NB4 (cell line): Measurements from ENCODE around the gene SELENBP1.

ENCODE experiments used
- DNase-seq: peaks from one replicate; pipeline ENCODE4 v3.0.0; 2010; ENCODE audit warnings: low read depth
- H3K4me3 ChIP-seq: one replicate; pipeline ENCODE4 v1.5.1; 2011; ENCODE audit warnings: mild to moderate bottlenecking, low read depth, low read length, moderate library complexity
- MYC ChIP-seq: IDR thresholded peaks from 2 replicates; pipeline ENCODE4 v1.6.1; 2011; ENCODE audit warnings: low read depth, low read length
- POLR2A ChIP-seq: IDR thresholded peaks from 2 replicates; pipeline ENCODE4 v1.6.1; 2011; ENCODE audit warnings: mild to moderate bottlenecking; ENCODE audit not compliant: insufficient read length; ENCODE audit errors: extremely low read depth
- TF ChIP-seq, protein P1 (sequence below): IDR thresholded peaks from one replicate; pipeline ENCODE4 v1.5.1; 2012; ENCODE audit warnings: low read depth, low read length
- TF ChIP-seq, protein P2 (sequence below): IDR thresholded peaks from 2 replicates; pipeline ENCODE4 v1.6.1; 2011; ENCODE audit warnings: low read depth, low read length

Gene SELENBP1

DNA sequence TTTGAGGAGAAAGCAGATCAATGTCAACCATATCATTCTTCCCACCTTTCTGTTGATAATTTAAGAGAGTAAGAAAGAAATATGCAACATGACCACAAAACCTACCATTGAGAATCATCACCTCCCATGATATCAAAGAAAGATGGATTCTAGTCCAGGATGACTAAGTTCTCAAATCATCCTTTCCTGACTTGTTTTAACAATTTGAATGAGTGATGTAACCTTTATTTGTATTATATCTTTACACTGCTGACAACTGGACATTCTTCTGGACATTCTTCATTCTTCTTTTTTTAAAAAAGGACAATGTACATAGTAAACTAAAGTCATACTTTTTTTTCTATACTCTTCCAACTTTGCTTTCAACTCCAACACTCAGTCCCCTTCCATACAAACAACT, 36.4 kb upstream of the SELENBP1 start:
- TF ChIP-seq MYC = no peak
- TF ChIP-seq POLR2A = no peak
- TF ChIP-seq, protein P1, sequence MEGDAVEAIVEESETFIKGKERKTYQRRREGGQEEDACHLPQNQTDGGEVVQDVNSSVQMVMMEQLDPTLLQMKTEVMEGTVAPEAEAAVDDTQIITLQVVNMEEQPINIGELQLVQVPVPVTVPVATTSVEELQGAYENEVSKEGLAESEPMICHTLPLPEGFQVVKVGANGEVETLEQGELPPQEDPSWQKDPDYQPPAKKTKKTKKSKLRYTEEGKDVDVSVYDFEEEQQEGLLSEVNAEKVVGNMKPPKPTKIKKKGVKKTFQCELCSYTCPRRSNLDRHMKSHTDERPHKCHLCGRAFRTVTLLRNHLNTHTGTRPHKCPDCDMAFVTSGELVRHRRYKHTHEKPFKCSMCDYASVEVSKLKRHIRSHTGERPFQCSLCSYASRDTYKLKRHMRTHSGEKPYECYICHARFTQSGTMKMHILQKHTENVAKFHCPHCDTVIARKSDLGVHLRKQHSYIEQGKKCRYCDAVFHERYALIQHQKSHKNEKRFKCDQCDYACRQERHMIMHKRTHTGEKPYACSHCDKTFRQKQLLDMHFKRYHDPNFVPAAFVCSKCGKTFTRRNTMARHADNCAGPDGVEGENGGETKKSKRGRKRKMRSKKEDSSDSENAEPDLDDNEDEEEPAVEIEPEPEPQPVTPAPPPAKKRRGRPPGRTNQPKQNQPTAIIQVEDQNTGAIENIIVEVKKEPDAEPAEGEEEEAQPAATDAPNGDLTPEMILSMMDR = no peak
- TF ChIP-seq, protein P2, sequence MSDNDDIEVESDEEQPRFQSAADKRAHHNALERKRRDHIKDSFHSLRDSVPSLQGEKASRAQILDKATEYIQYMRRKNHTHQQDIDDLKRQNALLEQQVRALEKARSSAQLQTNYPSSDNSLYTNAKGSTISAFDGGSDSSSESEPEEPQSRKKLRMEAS = no peak
- no peak overlapping the region for H3K4me3 ChIP-seq
- no peak for DNase-seq

DNA sequence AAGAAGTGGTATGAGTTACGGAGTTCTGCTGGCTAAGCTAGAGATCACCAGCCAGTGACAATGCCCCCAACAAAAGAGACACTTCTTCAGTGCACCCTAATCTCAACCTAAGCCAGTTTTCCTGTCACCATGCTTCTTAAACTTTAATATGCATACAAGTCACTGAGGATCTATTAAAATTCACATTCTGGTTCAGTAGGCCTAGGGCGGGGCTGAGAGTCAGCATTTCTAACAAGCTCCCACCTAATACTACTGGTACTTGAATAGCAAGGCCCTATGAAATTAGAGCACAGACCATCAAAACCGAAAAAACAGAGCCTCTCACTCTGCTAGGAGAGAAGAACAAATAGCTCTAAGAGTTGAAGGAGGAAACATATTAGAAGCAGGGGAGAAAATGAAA, 34.8 kb upstream of the SELENBP1 start:
- TF ChIP-seq POLR2A (no peak), MYC (no peak)
- TF ChIP-seq, protein P1 = no peak
- TF ChIP-seq, protein P2 = no peak
- DNase-seq = no peak
- H3K4me3 ChIP-seq = no peak overlapping the region

DNA sequence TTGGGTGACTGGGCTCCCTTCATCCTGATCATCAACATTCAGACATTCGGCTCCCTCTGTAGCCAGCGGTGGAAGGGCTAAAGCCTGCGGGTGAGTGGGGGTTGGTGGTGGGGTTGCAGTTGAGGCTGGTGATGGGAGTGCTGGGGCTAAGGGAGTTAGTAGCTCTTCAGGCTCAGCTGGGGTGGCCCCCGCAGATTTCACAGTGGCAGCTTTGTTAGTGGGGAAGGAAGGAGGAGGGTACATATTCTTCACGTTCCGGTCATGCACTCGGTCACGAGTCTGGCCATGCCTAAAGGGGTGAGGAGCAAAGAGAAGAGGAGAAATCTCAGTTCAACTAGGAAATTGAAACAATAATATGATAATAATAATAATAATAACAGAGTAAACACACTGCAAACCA, 33.7 kb upstream of the SELENBP1 start:
- no peak for DNase-seq
- no peak overlapping the region for H3K4me3 ChIP-seq
- TF ChIP-seq MYC = no peak
- TF ChIP-seq, protein P1 = no peak
- TF ChIP-seq POLR2A = no peak
- TF ChIP-seq, protein P2 = no peak

DNA sequence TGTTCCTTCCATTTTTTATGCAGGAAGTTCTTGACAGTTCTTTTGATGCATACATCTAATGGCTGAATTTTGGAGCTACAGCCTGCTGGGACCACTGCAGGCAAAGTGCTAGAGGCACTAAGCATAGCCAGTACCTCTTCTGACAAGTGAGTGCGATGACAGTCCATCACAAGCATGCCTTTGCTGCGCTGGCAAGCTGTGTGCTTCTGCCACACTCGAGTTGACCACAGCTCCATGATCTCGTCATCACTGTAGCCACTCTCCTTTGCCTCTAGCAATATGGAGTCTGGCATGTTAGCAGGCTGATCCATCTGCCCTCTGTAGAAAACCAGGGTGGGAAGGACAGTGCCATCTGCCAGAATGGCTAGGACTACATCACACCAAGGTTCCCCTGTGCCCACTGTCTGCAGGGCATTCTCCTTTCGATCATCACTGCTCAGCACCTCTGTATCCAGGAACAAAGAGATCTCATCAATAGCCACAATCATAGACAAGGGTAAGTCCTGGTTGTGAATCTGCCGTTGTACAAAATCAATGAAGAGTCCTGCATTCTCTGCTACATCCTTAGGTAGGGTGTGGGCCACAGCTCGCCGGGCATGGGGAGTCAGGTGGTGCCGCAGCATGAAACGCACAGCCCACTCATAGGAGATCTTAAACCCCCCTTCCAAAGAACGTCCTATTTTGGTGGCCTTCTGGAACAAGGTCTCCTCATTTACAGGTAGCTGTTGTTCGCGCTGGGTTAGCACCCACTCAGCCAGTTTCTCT, 32.9 kb upstream of the SELENBP1 start:
- TF ChIP-seq, protein P2 = no peak
- TF ChIP-seq MYC (no peak), POLR2A (no peak)
- TF ChIP-seq, protein P1 = no peak
- DNase-seq = no peak
- no peak overlapping the region for H3K4me3 ChIP-seq

DNA sequence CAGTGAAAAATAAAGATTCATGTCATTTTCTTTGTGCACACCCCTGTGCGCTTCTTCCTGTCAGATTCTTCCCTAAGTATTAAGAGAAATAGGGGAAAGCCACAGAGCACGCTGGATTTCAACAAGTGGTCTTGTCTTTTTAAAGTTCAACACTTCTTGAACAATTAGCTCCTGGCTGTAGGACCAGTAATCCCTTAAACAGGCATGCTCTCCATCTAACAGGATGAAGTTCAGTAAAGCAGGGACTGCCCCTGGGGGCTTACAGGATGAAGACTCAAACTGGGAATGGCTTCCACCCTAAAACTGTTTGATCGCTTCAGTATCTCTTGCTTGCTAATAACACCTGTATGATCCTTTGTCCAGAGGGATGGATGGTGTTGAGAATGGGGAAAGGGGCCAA, 31.1 kb upstream of the SELENBP1 start:
- DNase-seq = no peak
- TF ChIP-seq, protein P1 = no peak
- TF ChIP-seq POLR2A (no peak), MYC (no peak)
- TF ChIP-seq, protein P2 = no peak

More for the DNA sequence above, 31.1 kb upstream of the SELENBP1 start:
- H3K4me3 ChIP-seq = no peak overlapping the region
